GM10266 (cell line): Measurements from ENCODE around the gene RPS6KL1.

Source experiments
- DNase-seq: peaks from one replicate; pipeline ENCODE4 v3.0.0; 2012; ENCODE audit errors: extremely low spot score
- CTCF ChIP-seq: IDR thresholded peaks from 2 replicates; pipeline ENCODE4 v1.5.1; 2012; ENCODE audit warnings: mild to moderate bottlenecking, low read depth; ENCODE audit not compliant: control insufficient read depth, insufficient read depth; ENCODE audit errors: missing control alignments

The RPS6KL1 gene

GRCh38 chr14:74940956-74941565 lies 18.0 kb upstream of the RPS6KL1 start:
- no peak for TF ChIP-seq CTCF
- DNase-seq = no peak

GRCh38 chr14:74938531-74939495 lies 15.8 kb upstream of the RPS6KL1 start:
- no peak for DNase-seq
- TF ChIP-seq CTCF = no peak

DNA sequence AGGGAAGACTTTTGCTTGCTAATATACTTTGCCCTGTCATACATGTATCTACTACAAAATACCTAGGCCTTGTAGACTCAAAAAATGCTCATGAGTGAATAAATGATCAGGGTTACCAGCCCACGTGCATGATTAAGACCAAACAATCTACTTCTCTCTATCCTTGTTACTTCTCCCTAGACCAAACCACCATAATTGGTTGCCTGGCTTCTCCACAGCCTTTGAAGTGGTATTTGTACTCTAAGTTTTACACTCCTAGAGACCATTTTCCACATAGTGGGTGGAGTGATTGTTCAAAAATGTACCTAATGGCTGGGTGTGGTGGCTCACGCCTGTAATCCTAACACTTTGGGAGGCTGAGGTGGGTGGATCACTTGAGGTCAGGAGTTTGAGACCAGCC lies 14.1 kb upstream of the RPS6KL1 start:
- no peak for DNase-seq
- no peak for TF ChIP-seq CTCF

- no peak for DNase-seq
- TF ChIP-seq CTCF = no peak
Observed at GRCh38 chr14:74936731-74937130, 13.7 kb upstream of the RPS6KL1 start.

DNA sequence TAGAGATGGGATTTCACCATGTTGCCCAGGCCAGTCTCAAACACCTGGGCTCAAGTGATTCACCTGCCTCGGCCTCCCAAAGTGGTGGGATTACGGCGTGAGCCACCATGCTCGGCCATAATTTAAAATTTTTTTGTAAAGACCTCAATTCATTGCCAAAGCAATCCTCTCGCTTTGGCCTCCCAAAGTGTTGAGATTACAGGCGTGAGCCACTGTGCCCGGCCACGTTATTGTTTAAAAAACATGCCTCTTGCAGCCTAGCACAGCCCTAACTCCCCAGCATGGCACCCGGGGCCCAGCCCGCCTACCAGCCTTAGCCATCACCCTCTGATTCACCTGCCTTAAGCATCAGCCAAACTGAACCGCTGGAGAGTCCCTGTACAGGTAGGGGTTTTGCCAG lies 13.1 kb upstream of the RPS6KL1 start:
- no peak for TF ChIP-seq CTCF
- DNase-seq = no peak

- no peak for TF ChIP-seq CTCF
- no peak for DNase-seq
Observed at GRCh38 chr14:74935360-74935680, 12.3 kb upstream of the RPS6KL1 start.
